RPMI7951 (cell line): ENCODE results near the gene USP46. TPM values are rescaled to one million over a fixed set of nuclear protein-coding genes. Genes with fewer than 3 reads are reported as not detected.

Experiments used
- DNase-seq: peaks from one replicate; pipeline ENCODE4 v3.0.0-alpha.2; 2012; ENCODE audit warnings: low read depth
- total RNA-seq: library from RNA; depleted of rRNA; stranded (reverse); fragments of >200 nt; shearing (Covaris generic); gene quantifications from 2 replicates; pipeline ENCODE4 v1.2.3, GENCODE V29; 2014

Gene USP46
- total RNA-seq, 1 experiment from 2014 or later, result 11.1 TPM

- DNase-seq, result peak; percentile 15
Observed at GRCh38 chr4:52657618-52658501, 1.2 kb downstream of the USP46 start.

DNA sequence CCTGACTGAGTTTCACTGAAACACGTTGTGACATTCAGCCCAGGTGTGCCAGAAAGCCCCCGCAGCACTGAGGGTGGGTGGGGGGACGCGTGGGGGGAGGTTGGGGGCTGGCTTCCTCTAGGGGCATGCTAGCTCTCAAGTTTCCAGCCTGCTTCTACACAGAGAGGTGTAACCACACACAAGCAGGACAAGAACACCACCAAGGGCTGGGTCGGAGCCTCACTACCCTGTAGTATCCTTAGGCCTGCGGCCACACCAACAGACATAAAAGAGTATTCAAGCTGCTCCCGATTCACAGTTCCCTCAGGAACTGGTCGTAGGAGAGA, 1.8 kb downstream of the USP46 start:
- no peak for DNase-seq

GRCh38 chr4:52655506-52655905, 3.6 kb downstream of the USP46 start:
- no peak for DNase-seq

DNA sequence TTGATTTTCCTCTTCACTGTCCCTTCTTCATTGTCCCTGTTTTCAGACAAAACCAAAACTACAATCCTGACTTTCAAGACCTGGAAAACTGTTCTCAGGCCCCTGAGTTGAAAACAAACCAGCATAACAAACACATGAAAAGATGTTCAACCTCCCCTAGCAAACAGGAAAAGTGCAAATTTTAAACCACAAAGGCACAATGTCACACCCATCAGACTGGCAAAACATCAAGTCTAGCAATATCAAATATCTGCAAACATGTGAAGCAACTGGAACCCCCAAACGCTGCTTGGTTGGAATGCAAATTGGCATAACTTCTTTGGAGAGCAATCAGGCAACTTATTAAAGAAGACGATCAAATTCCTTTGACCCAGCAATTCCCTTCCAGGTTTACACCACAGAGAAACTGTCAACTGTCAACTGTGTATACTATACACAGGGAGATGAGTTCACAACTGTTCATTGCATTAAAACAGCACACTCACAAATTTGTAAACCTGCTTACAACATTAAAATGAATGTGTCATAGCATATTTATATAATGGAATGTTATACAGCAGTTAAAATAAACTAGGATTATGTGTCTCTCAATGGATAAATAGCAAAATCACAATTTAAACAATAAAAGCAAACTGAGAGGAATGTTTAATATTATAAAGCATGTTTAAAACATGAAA, 7.0 kb downstream of the USP46 start:
- DNase-seq, result no peak

DNA sequence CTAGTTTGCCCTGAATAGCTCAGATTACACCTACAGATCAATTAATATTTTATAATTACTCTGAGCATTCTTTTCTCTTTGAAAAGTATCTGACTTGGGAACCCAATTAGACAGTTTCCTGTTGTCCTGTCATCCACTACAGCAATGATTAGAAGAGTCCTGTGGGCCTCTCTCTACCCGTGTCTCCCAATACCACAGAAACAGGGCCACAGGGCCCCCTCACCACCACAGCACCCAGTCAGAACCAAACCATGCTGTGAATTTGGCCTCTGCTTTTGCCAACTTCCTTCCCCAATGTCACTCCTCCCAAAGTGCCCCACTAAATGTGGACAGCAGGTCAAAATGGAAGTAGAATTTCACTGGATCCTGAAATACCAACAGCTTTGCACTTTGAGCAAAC, 10.3 kb downstream of the USP46 start:
- no peak for DNase-seq

GRCh38 chr4:52646741-52647140, 12.4 kb downstream of the USP46 start:
- no peak for DNase-seq

DNA sequence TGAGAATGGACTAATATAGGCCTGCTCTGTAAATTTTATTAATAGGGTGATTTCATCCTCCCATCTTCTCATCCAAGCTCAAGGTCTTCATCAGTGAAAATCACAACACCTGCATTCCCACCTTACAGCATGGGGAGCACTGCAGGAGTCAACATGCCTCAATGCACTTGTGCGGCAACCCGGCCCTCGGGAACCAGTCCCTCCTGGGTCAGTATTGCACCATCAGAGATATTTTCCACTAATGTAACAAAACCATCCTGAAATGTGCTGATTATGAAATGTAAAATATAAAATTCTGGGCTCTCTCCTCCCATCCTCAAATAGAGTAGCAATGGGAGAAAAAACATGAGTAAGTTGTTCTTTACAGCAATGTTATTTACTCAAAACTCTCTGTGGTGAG, 13.0 kb downstream of the USP46 start:
- no peak for DNase-seq

DNA sequence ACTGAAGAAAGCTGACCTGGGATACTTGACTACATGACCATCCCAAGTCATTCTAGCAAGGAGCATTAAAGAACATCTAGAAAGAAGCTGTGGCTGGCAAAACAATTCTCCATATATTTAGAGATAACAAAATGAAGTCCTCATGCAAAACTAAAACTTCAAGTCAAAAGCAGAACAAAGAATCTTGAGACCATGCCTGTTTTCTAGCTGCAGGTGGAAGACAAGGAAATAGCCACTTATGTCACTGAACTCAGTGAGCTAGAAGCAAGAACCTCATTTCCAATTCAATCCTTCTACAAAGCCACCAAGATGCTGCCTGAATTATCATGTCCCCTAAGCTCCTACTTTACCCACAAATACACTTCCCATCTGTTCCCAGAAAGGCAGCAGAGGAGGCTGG, 13.8 kb downstream of the USP46 start:
- DNase-seq, result no peak

DNA sequence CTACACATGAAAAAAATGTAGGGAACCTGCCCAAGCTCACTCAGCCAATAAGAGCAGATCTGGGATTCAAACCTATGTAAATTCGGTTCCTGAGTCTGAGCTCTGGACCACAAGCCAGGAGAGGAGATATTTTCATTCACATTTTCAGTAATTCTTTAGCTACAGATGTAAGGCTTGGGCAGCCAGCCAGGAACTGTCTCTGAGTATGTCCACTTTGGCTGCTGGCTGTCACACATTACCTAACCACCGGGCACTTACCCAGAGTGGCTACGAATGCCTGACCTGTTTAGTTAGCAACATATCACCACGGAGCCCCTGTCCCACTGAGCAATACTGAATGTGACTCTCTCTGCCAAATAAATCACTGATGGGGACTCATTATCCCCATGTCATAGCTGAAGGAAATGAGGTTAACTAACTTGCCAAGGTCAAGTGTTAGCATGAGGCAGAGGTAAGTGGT, 15.3 kb downstream of the USP46 start:
- DNase-seq, result peak; percentile 45

GRCh38 chr4:52643190-52643589, 15.9 kb downstream of the USP46 start:
- no peak for DNase-seq

DNA sequence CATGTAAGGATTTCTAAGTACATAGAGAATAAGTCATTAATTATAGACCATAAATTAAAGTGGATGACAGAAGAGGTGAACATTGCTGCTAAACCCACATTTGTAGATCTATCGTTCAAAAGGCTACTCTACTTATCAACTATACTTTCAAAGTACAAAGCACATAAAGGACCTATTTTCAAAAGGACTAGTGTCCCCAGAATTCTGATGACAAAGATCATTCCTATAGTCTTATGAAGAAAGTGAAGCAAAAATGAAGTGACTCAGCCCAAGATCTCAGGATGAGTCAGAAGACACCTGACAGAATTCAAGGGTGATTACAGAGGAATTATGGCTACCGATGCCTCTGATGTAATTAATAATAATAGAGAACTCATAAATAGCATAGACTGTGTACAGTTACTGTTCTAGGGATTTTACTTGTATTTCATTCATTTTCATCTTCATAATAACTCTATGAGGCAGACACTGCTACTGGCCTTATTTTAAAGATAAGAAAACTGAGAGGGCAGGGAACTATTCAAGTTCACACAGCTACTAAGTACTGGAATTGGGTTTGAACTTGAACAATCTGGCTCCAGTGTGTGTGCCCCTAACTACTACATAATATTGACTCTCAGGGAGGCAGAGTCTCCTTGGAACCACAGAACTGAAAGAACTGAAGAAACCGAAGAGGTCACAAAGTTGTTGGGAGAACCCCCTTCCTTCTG, 17.1 kb downstream of the USP46 start:
- DNase-seq, result peak; percentile 35

GRCh38 chr4:52640808-52641565, 18.1 kb downstream of the USP46 start:
- DNase-seq, result no peak

DNA sequence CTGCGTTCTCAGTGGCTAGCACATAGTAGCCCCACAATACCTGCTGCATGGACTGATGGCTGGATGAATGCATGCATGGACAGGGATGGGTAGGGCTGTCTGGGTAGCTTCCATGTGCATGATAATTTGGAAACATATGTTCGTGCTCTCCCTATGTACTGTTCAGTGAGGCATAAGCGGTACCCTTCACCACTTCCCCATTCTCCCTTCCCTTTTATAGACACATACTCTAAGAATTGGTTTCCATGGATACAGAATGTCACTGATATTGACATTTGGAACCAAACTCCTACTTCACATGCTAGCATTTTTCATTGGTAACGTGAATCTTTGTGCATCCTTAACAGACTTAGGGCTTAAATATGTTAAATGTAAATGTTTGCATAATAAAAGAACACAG, 20.4 kb downstream of the USP46 start:
- DNase-seq, result no peak

- no peak for DNase-seq
Observed at GRCh38 chr4:52637116-52637515, 22.0 kb downstream of the USP46 start.

DNA sequence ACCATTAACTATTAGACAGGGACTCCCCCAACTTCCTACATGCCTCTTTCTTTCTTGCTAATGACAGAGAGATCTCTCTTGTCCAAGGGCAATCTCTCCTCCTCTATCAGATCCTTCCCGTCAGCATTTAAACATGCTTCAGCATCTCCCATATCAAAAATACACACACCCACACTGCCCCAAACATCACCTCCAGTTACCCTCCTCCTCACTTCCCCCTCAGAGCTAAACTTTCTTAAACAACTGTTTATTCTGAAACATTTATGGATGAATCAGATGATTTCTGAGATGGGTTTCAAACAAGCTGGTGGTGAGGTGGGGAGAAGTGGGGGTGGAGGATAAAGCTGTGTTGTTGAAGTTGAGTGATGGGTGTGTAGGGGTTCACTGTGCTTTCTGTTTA, 23.5 kb downstream of the USP46 start:
- no peak for DNase-seq

GRCh38 chr4:52635130-52635529, 24.0 kb downstream of the USP46 start:
- no peak for DNase-seq

GRCh38 chr4:52633846-52634245, 25.3 kb downstream of the USP46 start:
- DNase-seq, result no peak

DNA sequence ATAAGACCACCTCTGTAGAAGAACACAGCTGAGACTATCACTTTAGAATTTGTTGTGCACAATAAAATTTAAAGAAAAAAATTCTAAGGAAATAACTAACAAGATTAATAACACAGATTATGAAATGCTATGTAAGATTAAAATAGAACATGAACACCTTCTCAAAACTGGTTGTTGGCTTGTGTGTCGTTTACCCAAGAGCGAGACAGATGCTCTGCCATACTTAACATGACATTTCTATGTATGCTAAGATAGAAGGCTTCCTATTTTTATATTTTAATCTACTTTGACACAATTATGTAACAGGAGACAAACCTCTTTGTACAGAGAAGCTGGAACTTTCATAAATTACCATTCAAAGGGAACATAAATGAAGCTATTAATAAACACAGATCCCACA, 30.1 kb downstream of the USP46 start:
- DNase-seq, result no peak

- DNase-seq, result no peak
Observed at GRCh38 chr4:52628543-52628942, 30.6 kb downstream of the USP46 start.

DNA sequence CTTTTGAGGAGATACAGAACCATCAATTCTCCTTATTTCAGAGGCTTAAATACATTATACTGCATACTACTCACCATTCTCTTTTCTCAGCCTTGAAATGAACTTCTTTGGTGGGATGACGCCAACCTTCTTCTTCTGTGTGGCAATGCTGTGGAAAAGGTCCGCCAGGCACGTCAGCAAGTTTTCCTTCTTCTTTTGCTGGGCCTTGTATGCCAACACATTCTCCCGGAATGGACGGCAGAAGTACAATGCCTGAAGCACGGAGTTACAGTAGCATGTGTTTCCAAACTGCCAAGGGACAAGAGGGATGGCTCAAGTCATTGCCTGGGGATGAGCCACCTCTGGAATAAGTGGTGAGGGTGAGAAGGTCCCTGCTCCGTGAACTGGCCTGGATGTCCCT, 31.2 kb downstream of the USP46 start:
- no peak for DNase-seq

GRCh38 chr4:52625216-52625615, 33.9 kb downstream of the USP46 start:
- DNase-seq, result no peak

DNA sequence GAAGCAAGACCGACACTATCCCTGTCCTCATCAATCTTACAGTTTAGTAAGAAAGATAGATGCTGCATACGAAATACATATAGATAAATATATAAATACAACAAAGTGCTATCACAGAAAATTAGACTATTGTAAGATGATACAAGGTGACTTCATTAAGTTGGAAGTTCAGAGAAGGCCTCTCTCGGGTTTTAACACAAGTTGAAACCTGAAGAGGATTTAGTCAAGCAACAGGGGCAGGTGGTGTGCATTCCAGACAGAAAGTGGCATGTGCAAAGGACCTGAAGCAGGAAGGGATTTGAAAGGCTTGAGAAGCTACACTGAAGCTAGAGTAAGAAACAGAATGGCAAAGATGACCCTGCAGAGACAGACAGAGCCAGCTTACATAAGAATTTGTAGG, 36.5 kb downstream of the USP46 start:
- no peak for DNase-seq
